A204.1 (cell line): ENCODE data around the gene C1orf21.

Source experiments
- FAIRE-seq: peaks from 2 replicates; lab custom pipeline; 2012; peaks lifted over from hg19 to GRCh38; lab: Jason Lieb, UNC

C1orf21 gene

GRCh38 chr1:184634296-184634695 lies 247.5 kb downstream of the C1orf21 start:
- no peak for FAIRE-seq

DNA sequence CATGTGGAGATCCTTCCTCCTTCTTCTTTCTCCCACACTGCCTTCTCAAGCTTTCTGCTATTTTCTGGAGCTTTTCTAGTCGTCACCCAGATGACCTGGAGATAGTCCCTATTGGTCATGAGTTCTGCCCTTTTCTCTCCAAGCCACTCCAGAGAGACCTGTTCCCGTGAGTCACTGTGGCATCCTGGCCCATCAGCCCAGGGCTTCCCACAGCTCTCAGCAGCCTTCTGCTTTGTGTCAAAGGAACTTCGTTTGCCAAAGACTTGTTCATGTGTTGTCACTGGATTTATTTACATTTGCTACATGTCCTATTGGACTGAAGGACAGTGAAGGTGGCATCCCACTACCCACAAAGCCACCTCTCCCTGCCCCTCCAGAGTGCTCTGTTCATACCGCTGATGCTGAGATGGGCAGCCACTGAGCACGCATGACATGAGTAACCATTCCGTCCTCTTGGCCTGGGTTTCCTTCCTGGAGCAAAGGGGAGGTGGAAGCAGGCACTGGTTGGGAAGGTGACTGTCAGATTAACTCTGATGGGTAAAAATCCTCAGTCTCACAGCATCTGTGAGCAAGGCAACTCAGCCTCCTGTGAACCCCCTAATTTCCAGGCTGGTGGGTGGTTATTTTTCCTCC lies 248.6 kb downstream of the C1orf21 start:
- FAIRE-seq = no peak

DNA sequence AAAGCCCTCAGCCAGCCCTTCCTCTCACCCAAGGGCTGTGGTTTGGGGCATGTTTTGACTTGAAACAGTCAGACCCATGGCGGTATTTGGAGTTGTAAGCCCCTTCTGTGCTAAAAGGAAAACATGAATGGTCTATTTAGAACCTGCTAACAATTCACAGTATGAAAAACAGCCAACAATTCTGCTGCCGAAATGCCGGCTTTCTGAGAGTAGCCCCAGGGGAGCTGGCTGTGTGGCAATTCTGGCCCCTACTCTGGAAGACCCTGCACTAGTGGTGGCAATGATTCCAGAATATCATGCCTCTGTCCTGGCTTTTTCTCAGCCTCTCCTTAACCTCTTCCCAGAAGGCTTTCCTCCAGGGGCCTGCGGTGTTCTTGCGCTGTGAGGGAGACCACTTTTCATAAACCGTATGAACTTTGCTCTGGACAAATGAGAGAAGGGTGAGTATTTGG lies 249.2 kb downstream of the C1orf21 start:
- no peak for FAIRE-seq

GRCh38 chr1:184637664-184638240 lies 250.9 kb downstream of the C1orf21 start:
- FAIRE-seq = no peak

GRCh38 chr1:184639205-184639604 lies 252.4 kb downstream of the C1orf21 start:
- no peak for FAIRE-seq

DNA sequence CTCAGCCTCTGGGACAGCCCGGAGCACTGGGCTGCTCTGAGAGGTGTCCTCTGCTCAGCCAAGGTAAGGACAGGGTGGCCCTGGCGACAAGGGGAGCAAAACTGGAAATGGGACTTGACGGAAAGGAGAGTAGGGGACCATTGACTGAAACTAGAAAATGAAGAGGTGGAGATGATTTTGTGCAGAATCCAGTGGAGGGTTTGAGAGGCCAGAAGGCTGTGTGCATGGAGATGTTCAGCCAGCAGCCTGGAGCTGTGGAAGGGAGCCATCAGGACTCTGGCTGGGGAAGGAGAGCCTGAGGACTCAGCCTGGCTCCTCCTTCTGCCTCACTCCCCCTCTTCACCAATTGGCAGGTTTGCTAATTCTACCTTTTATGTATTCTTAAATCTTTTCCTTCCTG lies 253.7 kb downstream of the C1orf21 start:
- FAIRE-seq = no peak

DNA sequence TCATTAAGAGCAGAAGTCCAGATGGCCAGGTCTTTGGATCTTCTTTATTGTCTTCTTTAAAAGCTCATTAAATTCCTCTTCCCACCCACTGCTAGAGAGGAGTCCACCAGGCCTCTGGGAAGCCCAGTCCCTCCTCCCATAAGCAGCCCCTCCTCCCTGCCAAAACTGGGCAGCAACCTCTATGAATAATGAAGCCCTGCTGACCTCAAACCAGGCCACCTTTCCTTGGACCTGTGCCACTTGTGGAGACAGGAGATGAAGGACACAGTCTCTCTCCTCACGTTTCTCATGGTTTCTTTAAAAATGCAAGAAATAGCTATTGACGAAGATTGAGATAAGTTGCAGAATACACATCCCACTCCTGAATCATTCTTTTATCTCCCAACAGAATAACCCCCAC lies 255.1 kb downstream of the C1orf21 start:
- FAIRE-seq = no peak

GRCh38 chr1:184643661-184644060 lies 256.8 kb downstream of the C1orf21 start:
- FAIRE-seq = no peak

- FAIRE-seq = no peak
These were observed 257.9 kb downstream of the C1orf21 start for GRCh38 chr1:184644771-184645170.

GRCh38 chr1:184646178-184646701 lies 259.4 kb downstream of the C1orf21 start:
- no peak for FAIRE-seq

GRCh38 chr1:184646824-184647223 lies 260.0 kb downstream of the C1orf21 start:
- no peak for FAIRE-seq

GRCh38 chr1:184647471-184647870 lies 260.6 kb downstream of the C1orf21 start:
- no peak for FAIRE-seq

GRCh38 chr1:184648160-184648855 lies 261.5 kb downstream of the C1orf21 start:
- no peak for FAIRE-seq

DNA sequence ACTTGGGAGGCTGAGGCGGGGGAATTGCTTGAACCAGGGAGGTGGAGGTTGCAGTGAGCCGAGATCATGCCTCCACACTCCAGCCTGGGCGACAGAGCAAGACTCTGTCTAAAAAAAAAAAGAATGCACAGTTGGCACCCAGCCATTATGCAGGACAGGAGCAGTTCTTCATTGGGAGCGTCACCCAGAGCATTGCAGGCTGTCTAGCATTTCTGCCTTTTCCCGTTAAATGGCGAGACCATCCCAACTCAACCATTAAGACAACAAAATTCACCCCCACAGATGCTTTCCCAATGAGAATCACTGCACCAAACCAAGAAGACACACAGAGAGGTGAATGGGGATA lies 262.0 kb downstream of the C1orf21 start:
- no peak for FAIRE-seq

GRCh38 chr1:184649451-184649888 lies 262.6 kb downstream of the C1orf21 start:
- FAIRE-seq = no peak

DNA sequence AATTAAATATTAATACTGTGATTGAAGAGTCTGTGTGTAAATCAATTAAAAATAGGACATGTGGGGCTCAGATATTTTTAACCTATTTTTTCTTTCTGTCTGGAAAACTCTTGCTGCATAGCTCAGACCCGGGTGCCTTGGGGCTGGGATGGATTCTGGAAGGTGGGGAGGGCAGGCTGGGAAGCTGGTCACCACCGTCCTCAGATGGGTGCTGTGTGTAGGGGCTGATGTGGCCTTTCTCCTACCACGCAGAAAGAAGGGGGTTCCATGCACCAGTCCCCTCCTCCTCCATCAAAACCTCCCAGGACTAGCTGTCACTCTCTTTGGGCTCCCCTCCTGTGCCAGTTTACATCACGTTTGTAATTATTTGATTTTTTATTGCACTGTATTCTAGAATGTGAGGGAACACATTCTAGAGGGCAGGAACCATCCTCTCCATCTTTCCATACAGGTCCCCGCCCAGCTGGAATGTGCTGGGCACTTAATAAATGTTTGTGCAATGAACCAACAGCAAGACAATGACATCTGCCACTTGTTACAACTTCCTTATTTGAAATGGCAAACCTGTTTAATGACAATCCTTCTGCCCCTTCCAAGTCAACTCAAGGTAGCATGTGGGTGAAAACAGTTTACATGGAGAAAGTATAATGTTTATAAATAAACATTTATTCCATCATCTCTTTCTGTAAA lies 263.5 kb downstream of the C1orf21 start:
- no peak for FAIRE-seq

GRCh38 chr1:184655185-184655584 lies 268.4 kb downstream of the C1orf21 start:
- no peak for FAIRE-seq

DNA sequence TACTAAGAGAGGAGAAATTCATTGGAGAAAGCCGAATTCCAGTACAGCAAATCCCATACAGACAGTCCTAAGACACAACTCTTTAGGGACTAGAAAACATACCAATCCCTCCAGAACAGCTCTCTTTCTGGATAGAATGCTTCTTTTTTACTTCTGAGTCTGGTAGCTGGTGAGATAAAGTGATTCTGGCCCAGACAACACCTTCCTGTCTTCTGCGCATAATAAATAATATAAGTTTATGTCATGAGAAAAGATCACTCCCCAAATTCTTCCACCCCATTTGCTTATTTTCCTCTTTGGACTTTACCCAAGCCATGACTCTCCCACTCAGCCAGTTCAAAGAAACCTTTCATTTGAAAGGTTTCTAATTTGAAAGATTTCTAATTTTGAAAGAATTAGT lies 269.4 kb downstream of the C1orf21 start:
- FAIRE-seq = no peak

DNA sequence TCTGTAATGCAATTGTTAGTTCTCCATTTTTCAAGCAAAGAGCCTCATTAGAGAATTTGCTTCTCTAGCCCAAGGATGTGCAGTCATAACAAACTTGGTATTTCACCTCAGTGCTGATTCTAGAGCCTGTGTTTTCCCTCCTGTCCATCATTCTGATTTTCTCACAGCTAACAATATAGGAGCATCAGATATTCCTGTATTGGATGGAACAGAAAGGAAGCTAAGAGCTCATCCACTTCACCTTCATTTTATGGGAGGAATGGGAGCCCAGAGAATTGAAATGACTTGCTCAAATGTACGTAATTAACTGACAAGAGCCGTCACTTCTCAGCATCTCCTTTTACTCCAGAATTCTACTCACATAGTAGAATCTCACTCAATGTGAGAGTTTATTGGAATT lies 271.2 kb downstream of the C1orf21 start:
- FAIRE-seq = no peak

DNA sequence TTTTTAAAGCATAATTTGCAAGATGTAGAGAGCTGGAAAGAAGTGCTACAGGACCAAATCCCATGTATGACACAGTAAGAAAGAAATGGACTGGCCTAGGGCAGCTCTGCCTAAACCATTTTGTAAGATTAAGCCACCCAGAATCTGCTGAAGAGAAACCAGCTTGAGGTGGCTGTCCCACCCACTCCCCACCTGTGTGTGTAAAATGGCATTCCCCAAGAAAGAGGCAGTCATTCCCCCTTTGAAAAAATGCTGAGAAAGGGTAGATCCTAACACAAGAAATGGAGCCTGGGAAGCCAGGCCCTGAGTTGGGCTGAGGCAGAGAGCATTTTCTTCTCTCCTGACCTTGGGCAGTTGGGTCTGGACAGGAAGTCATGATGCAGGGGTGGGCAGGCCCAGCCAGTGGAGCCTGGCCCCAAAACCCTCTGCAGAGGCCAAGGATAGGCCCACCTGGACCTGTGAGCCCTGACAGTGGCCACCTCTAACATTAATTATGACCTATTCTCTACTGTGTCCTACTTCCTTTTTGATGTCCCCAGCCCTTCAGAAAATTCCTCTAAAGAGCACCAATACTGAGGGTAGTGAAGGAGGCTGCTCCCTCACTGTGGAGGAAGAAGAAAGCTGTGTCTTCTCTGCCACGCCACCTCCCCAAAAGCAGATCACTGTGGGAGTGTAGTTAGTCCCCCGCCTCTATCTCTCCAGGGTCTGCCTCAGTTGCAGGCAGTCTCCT lies 273.8 kb downstream of the C1orf21 start:
- FAIRE-seq = no peak

- FAIRE-seq = no peak
These were observed 275.0 kb downstream of the C1orf21 start for GRCh38 chr1:184661801-184662200.

DNA sequence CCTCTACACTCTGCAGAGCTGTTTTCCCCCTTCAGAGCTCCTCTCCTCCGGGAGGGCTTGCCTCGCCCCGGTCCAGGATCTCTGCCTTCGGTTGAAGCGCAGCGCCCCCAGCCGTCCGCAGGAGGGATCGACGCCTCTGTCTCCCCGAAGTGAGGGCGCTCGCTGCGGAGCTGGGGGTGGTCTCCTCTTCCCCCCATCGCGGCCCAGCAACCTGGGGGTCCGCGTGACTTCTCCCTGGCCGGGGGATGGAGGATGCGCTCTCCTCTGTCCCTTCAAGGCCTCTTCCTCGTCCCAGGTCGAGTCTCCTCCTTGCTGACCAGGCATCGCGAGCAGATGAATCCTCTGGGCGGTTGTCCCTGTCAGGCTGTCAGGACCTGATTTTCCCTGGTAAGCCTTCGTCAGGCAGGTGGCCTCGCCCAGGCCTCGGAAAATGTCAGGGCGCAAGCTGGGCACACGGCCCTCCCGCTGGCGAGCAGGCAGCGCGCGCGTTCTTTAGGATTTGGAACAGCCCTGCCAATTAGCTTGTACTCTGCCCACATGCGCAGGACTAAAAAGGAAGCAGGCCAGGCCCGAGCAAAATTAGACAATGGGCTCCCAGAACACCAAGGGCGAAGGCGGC lies 277.3 kb downstream of the C1orf21 start:
- FAIRE-seq = no peak
